ENCODE measurements around the gene SDCBP2.

- no peak for TF ChIP-seq CTCF (conservative IDR thresholded peaks at IDR 0.05; ENCODE audit: low read depth, low read length)
- TF ChIP-seq MAFK (IDR thresholded peaks at IDR 0.05; ENCODE audit: low read depth, low read length), result no peak
- TF ChIP-seq BHLHE40 (IDR thresholded peaks at IDR 0.05; ENCODE audit: low read depth, low read length), result no peak
- TF ChIP-seq MXI1 (IDR thresholded peaks at IDR 0.05; ENCODE audit: borderline replicate concordance, low read depth, low read length), result no peak
- no peak for TF ChIP-seq RCOR1 (IDR thresholded peaks at IDR 0.05; ENCODE audit: insufficient replicate concordance, low read length)
- TF ChIP-seq POLR2A (IDR thresholded peaks at IDR 0.05; ENCODE audit: low read depth, low read length), result no peak
- TF ChIP-seq NFE2L2 (IDR thresholded peaks at IDR 0.05; ENCODE audit: low read depth, low read length), result no peak
- no peak for TF ChIP-seq RFX5 (IDR thresholded peaks at IDR 0.05; ENCODE audit: low read depth, low read length)
- no peak for TF ChIP-seq FOS (IDR thresholded peaks at IDR 0.05; ENCODE audit: low read depth, low read length)
- no peak for TF ChIP-seq CEBPB (IDR thresholded peaks at IDR 0.05; ENCODE audit: low read depth, low read length)
- TF ChIP-seq USF2 (IDR thresholded peaks at IDR 0.05; ENCODE audit: low read depth, low read length), result no peak
- no peak for TF ChIP-seq RAD21 (IDR thresholded peaks at IDR 0.05; ENCODE audit: low read length)
- TF ChIP-seq CHD1 (IDR thresholded peaks at IDR 0.05; ENCODE audit: low read depth, low read length), result no peak
- no peak for TF ChIP-seq SMC3 (IDR thresholded peaks at IDR 0.05; ENCODE audit: low read depth, low read length)
Observed at GRCh38 chr20:1296117-1296610, 32.8 kb downstream of the SDCBP2 start.

All from IMR-90 (cell line).